ENCODE data around the gene KLK13. TPM values are rescaled to one million over a fixed set of nuclear protein-coding genes. Genes with fewer than 3 reads are reported as not detected.

Gene KLK13, protein sequence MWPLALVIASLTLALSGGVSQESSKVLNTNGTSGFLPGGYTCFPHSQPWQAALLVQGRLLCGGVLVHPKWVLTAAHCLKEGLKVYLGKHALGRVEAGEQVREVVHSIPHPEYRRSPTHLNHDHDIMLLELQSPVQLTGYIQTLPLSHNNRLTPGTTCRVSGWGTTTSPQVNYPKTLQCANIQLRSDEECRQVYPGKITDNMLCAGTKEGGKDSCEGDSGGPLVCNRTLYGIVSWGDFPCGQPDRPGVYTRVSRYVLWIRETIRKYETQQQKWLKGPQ
- total RNA-seq (ENCODE audit: unreplicated experiment) = not detected
- long read RNA-seq = 0 reads

DNA sequence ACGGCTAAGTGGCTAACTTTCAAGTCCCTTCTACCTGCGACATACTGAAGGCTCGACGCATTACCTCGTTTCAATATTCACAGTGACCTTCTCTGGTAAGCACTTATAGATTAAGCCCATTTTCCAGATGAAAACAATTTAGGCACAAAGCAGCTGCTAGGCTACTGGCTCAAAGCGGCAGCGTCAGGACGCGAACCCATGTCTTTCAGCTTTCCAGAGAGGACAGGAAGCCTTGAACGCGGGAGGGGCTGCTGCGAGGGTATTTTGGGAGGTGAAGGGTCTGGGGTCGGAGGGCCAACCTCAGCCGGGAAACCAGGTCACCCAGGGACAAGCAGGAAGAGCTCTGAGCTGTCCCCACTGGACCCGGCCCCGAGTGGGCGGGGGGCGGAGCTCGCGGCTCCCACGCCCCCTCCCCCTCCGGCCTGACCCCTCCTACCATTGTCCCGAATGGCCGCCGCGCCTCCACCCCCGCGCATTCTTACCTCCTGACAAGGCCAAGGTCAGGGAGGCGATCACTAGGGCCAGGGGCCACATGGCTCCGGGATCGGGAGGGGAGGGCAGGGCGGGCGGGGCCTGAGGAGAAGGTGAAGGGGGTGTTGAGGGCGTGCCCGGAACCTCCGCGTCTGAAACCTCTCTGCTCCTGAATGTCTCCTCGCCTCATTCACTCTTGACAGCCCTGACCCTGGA, at the start of gene KLK13:
Gene KLK13 (minus strand): TSS at position 559 of the 687 bp plus-strand sequence. CDS start 25 bp downstream, at position 534.
- Mint-ChIP-seq H3K9me3 (ENCODE audit: unreplicated experiment) (peaks cover 5% of the 10 kb centered on the region), H3K27me3 (ENCODE audit: unreplicated experiment) (peaks cover 8% of the 10 kb centered on the region), H3K36me3 (ENCODE audit: unreplicated experiment) (no peaks in the 10 kb centered on the region), H3K27ac (ENCODE audit: unreplicated experiment) (no peak within 1 kb of the TSS), H3K4me3 (ENCODE audit: unreplicated experiment) (peak within 1 kb of the TSS; percentile 83), H3K4me1 (ENCODE audit: low read depth, unreplicated experiment) (no peaks in the 10 kb centered on the region)
- DNase-seq = peak; percentile 34
- TF ChIP-seq, protein P1, sequence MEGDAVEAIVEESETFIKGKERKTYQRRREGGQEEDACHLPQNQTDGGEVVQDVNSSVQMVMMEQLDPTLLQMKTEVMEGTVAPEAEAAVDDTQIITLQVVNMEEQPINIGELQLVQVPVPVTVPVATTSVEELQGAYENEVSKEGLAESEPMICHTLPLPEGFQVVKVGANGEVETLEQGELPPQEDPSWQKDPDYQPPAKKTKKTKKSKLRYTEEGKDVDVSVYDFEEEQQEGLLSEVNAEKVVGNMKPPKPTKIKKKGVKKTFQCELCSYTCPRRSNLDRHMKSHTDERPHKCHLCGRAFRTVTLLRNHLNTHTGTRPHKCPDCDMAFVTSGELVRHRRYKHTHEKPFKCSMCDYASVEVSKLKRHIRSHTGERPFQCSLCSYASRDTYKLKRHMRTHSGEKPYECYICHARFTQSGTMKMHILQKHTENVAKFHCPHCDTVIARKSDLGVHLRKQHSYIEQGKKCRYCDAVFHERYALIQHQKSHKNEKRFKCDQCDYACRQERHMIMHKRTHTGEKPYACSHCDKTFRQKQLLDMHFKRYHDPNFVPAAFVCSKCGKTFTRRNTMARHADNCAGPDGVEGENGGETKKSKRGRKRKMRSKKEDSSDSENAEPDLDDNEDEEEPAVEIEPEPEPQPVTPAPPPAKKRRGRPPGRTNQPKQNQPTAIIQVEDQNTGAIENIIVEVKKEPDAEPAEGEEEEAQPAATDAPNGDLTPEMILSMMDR (IDR thresholded peaks at IDR 0.05; ENCODE audit: partially characterized antibody, unreplicated experiment) = no peak

DNA sequence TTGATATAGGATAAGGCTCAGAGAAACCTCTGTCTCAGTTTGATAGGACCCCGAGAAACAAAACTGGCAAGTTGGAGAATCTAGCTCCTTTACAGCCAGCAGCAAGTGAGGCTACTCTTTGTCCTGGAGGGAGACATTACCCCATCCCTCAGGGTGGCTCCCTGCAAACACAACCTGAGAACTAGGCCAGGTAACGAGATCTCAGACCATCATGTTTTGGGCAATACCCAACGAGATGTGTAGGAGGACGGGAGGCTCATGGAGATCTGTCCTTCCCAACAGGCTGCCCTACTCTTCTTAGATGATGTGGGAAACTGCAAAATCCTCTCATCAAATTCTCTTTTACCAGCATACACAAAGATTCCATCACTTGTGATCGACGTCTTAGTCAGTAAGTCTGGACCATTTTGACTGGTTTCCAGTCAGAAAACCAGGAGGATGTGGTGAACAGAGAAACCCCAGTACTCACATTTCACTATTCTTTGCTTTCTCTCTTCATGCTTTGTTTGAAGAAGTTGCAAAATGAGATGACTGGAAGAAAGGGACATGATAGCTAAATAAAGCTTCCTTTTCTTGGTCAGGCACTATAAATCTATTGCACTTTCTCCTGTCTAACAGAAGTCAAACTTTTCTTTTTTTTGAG, 49.3 kb upstream of the KLK13 start:
- no peaks in the 10 kb centered on the region for H3K36me3 Mint-ChIP-seq (ENCODE audit: unreplicated experiment)
- H3K4me1 Mint-ChIP-seq (ENCODE audit: low read depth, unreplicated experiment) = no peaks in the 10 kb centered on the region
- no peak overlapping the region for H3K4me3 Mint-ChIP-seq (ENCODE audit: unreplicated experiment)
- TF ChIP-seq, protein P1 (IDR thresholded peaks at IDR 0.05; ENCODE audit: partially characterized antibody, unreplicated experiment) = no peak
- DNase-seq = no peak
- H3K27me3 Mint-ChIP-seq (ENCODE audit: unreplicated experiment) = no peaks in the 10 kb centered on the region
- H3K9me3 Mint-ChIP-seq (ENCODE audit: unreplicated experiment) = no peaks in the 10 kb centered on the region
- no peak overlapping the region for H3K27ac Mint-ChIP-seq (ENCODE audit: unreplicated experiment)

DNA sequence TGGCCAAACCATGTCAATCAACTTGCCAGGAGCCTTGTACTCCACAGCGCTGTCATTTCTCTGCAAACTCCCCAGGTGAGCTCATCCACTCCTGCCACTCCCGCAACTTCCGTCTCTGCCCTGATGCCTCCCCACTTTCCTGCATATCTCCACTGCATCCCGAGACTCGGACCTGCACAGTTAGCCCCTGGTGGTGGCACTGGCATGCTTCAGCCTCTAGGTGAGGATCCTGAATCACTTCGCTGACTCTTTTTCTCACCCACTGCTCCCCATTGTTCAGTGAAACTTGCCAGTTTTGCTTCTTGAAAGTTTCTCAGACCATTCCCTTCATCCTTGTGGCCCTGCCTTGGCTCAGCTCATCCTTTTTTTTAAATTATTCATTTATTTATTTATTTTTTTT, 46.7 kb upstream of the KLK13 start:
- H3K27me3 Mint-ChIP-seq (ENCODE audit: unreplicated experiment) = peaks cover 3% of the 10 kb centered on the region
- peaks cover 8% of the 10 kb centered on the region for H3K4me1 Mint-ChIP-seq (ENCODE audit: low read depth, unreplicated experiment)
- no peak for DNase-seq
- no peak overlapping the region for H3K27ac Mint-ChIP-seq (ENCODE audit: unreplicated experiment)
- TF ChIP-seq, protein P1 (IDR thresholded peaks at IDR 0.05; ENCODE audit: partially characterized antibody, unreplicated experiment) = peak; percentile 29
- no peak overlapping the region for H3K4me3 Mint-ChIP-seq (ENCODE audit: unreplicated experiment)
- H3K9me3 Mint-ChIP-seq (ENCODE audit: unreplicated experiment) = peaks cover 5% of the 10 kb centered on the region
- H3K36me3 Mint-ChIP-seq (ENCODE audit: unreplicated experiment) = no peaks in the 10 kb centered on the region

DNA sequence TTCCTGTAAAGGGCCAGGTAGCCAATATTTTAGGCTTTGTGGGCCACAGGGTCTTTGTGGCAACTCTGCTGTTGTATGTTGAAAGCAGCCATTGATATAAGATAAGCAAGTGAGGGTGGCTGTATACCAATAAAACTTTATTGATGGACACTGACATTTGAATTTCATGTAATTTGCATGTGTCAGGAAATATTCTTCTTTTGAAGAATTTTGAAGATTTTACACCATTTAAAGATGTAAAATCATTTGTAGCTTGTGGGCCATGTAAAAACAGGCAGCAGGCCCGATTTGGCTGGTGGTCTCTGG, 45.7 kb upstream of the KLK13 start:
- DNase-seq = no peak
- peaks cover 7% of the 10 kb centered on the region for H3K9me3 Mint-ChIP-seq (ENCODE audit: unreplicated experiment)

More for the DNA sequence above, 45.7 kb upstream of the KLK13 start:
- Mint-ChIP-seq H3K27me3 (ENCODE audit: unreplicated experiment) (peaks cover 5% of the 10 kb centered on the region), H3K4me3 (ENCODE audit: unreplicated experiment) (no peak overlapping the region), H3K27ac (ENCODE audit: unreplicated experiment) (no peak overlapping the region), H3K4me1 (ENCODE audit: low read depth, unreplicated experiment) (peaks cover 8% of the 10 kb centered on the region), H3K36me3 (ENCODE audit: unreplicated experiment) (no peaks in the 10 kb centered on the region)
- TF ChIP-seq, protein P1 (IDR thresholded peaks at IDR 0.05; ENCODE audit: partially characterized antibody, unreplicated experiment) = no peak
